Suprapubic skin (tissue), 4 donors: ENCODE data around the gene TRRAP.

Experiments used
- POLR2A ChIP-seq, 2 donors: fragments of 450-650 bp; IDR thresholded peaks; one replicate each; pipeline ENCODE4 v1.6.1; 2017; ENCODE audit warnings: antibody characterized with exemption in 2 of 2, mild to moderate bottlenecking in 2 of 2, moderate library complexity in 2 of 2
- POLR2AphosphoS5 ChIP-seq, 3 donors: sonication (generic); formaldehyde crosslinking; IDR thresholded peaks; one replicate each; pipeline ENCODE4 v1.6.1; 2017; ENCODE audit warnings: antibody characterized with exemption in 3 of 3
- TF ChIP-seq, protein P1 (sequence below), 2 donors: fragments of 200-600 bp in 1 of 2; fragments of 450-650 bp in 1 of 2; sonication (generic) in 1 of 2; IDR thresholded peaks; one replicate each; pipeline ENCODE4 v1.5.1; 2016 to 2019; ENCODE audit warnings: antibody characterized with exemption in 2 of 2, mild to moderate bottlenecking in 1 of 2, moderate library complexity in 1 of 2

DNA sequence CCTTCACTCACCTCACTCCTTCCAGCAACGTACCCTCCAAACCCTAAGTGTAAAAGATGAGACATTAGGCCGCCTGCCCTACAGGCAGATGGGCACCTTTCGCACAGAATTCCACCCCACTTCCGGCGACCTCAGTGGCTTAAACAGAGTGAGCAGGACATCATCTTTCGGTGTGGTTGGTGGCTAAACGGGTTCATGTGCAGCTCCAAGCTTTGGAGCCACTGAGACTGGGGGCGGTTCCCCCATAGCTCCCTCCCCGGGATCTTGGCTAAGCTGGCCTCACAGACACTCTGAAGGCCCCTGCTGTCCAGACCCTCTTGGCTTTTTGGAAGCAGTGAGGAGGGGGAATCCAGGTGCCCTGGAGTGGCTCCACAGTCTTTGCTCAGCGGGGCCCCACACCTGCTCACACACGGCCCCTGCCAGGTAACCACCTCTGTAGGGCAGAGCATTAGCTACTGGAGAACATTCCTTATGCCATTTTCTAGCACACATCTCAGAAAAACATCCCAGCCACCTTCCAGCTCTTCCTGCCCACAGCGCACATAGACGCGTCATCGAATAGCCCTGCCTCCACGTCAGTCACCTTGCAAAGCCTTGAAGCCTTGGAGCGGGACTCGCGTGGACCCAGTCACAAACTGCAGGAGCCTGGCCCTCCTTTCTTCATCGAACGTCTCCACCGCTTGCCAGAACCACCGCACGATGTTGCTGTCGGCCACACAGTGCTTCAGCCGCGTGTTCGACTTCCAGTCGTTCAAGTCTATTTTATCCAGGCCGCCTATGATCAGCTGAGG, 156.8 kb downstream of the TRRAP start:
- TF ChIP-seq, protein P1, sequence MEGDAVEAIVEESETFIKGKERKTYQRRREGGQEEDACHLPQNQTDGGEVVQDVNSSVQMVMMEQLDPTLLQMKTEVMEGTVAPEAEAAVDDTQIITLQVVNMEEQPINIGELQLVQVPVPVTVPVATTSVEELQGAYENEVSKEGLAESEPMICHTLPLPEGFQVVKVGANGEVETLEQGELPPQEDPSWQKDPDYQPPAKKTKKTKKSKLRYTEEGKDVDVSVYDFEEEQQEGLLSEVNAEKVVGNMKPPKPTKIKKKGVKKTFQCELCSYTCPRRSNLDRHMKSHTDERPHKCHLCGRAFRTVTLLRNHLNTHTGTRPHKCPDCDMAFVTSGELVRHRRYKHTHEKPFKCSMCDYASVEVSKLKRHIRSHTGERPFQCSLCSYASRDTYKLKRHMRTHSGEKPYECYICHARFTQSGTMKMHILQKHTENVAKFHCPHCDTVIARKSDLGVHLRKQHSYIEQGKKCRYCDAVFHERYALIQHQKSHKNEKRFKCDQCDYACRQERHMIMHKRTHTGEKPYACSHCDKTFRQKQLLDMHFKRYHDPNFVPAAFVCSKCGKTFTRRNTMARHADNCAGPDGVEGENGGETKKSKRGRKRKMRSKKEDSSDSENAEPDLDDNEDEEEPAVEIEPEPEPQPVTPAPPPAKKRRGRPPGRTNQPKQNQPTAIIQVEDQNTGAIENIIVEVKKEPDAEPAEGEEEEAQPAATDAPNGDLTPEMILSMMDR (IDR thresholded peaks at IDR 0.05), result no peak
- no peak for TF ChIP-seq POLR2A (IDR thresholded peaks at IDR 0.05)
- no peak for TF ChIP-seq POLR2AphosphoS5 (IDR thresholded peaks at IDR 0.05)
